Thyroid gland (tissue), 4 donors: Measurements from ENCODE around the gene SPARC.

Experiments used
- POLR2A ChIP-seq, 2 donors: fragments of 450-650 bp; IDR thresholded peaks; one replicate each; pipeline ENCODE4 v1.6.1; 2017; ENCODE audit warnings: antibody characterized with exemption in 2 of 2, mild to moderate bottlenecking in 2 of 2, moderate library complexity in 1 of 2
- TF ChIP-seq, protein P1 (sequence below), 6 experiments: fragments of 200-600 bp in 3 of 6; fragments of 450-650 bp in 3 of 6; sonication (generic) in 3 of 6; IDR thresholded peaks; one replicate each; pipeline ENCODE4 v1.5.1; 2016 to 2019; ENCODE audit warnings: antibody characterized with exemption in 6 of 6, mild to moderate bottlenecking in 2 of 6, inconsistent platforms in 1 of 6, moderate library complexity in 1 of 6

DNA sequence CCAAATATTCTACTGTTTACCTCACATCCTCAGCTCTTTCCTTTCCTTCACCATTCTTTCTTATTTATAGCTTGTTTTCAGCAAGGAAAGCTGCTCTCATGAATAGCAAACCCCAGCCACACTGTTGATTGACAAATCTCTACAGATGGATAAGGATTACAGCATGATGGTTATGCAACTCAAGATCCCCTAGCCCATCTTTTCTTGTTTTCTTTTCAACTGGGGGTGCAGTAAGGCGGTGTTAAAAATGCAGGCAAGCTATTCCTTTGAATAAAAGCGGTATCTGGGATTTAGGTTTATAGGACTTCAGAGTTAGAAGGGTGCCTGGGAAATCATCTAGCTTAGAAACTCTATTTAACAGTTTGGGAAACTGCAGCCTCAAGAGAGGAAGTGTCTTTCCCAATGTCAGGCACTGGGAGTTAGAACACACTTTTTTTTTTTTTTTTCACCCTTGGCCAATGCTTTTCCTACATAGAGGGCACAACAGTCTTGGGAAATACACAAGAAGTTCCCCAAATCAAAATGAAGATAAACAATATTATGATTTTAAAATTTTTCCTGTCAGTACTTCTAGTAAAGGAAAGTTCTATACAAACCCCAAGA lies 2.6 kb downstream of the SPARC start:
- TF ChIP-seq POLR2A (IDR thresholded peaks at IDR 0.05) = no peak
- TF ChIP-seq, protein P1, sequence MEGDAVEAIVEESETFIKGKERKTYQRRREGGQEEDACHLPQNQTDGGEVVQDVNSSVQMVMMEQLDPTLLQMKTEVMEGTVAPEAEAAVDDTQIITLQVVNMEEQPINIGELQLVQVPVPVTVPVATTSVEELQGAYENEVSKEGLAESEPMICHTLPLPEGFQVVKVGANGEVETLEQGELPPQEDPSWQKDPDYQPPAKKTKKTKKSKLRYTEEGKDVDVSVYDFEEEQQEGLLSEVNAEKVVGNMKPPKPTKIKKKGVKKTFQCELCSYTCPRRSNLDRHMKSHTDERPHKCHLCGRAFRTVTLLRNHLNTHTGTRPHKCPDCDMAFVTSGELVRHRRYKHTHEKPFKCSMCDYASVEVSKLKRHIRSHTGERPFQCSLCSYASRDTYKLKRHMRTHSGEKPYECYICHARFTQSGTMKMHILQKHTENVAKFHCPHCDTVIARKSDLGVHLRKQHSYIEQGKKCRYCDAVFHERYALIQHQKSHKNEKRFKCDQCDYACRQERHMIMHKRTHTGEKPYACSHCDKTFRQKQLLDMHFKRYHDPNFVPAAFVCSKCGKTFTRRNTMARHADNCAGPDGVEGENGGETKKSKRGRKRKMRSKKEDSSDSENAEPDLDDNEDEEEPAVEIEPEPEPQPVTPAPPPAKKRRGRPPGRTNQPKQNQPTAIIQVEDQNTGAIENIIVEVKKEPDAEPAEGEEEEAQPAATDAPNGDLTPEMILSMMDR (IDR thresholded peaks at IDR 0.05) = no peak
